ENCODE results near the gene KCTD7. TPM values are rescaled to one million over a fixed set of nuclear protein-coding genes. Genes with fewer than 3 reads are reported as not detected.

The KCTD7 gene
- total and polyA plus RNA-seq, 2 of the 13 experiments (the other 11 are each of a cell fraction or from before 2014, with no cell fraction given): 7.3 to 13.5 TPM

DNA sequence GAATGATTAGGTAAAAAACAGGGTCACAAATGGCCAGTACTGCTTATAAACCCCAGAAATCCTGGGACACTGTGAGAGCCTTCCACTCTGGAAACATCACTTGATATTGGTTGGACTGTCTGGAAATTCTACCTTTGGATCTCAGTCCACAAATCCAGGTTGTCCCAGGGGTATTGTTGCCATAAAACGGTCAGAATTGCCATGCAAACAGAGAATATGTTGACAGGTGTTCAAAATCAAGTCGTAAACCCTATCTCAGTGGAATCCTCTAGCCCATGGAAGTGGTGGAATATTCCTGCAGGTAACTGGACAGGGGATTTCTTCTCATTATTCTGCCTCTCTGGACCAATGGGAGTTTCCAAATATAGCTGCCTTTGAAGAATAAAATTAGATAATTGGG, 31.2 kb upstream of the KCTD7 start (continued):
- no peak for TF ChIP-seq ZNF709 (CRISPR knock-in tag; IDR thresholded peaks at IDR 0.05)
- TF ChIP-seq, protein P1, sequence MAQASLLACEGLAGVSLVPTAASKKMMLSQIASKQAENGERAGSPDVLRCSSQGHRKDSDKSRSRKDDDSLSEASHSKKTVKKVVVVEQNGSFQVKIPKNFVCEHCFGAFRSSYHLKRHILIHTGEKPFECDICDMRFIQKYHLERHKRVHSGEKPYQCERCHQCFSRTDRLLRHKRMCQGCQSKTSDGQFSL (CRISPR knock-in tag; IDR thresholded peaks at IDR 0.05): no peak
- no peak for TF ChIP-seq ZSCAN12 (CRISPR knock-in tag; IDR thresholded peaks at IDR 0.05)
- no peak for TF ChIP-seq CEBPG (CRISPR knock-in tag; IDR thresholded peaks at IDR 0.05)
- TF ChIP-seq, protein P2, sequence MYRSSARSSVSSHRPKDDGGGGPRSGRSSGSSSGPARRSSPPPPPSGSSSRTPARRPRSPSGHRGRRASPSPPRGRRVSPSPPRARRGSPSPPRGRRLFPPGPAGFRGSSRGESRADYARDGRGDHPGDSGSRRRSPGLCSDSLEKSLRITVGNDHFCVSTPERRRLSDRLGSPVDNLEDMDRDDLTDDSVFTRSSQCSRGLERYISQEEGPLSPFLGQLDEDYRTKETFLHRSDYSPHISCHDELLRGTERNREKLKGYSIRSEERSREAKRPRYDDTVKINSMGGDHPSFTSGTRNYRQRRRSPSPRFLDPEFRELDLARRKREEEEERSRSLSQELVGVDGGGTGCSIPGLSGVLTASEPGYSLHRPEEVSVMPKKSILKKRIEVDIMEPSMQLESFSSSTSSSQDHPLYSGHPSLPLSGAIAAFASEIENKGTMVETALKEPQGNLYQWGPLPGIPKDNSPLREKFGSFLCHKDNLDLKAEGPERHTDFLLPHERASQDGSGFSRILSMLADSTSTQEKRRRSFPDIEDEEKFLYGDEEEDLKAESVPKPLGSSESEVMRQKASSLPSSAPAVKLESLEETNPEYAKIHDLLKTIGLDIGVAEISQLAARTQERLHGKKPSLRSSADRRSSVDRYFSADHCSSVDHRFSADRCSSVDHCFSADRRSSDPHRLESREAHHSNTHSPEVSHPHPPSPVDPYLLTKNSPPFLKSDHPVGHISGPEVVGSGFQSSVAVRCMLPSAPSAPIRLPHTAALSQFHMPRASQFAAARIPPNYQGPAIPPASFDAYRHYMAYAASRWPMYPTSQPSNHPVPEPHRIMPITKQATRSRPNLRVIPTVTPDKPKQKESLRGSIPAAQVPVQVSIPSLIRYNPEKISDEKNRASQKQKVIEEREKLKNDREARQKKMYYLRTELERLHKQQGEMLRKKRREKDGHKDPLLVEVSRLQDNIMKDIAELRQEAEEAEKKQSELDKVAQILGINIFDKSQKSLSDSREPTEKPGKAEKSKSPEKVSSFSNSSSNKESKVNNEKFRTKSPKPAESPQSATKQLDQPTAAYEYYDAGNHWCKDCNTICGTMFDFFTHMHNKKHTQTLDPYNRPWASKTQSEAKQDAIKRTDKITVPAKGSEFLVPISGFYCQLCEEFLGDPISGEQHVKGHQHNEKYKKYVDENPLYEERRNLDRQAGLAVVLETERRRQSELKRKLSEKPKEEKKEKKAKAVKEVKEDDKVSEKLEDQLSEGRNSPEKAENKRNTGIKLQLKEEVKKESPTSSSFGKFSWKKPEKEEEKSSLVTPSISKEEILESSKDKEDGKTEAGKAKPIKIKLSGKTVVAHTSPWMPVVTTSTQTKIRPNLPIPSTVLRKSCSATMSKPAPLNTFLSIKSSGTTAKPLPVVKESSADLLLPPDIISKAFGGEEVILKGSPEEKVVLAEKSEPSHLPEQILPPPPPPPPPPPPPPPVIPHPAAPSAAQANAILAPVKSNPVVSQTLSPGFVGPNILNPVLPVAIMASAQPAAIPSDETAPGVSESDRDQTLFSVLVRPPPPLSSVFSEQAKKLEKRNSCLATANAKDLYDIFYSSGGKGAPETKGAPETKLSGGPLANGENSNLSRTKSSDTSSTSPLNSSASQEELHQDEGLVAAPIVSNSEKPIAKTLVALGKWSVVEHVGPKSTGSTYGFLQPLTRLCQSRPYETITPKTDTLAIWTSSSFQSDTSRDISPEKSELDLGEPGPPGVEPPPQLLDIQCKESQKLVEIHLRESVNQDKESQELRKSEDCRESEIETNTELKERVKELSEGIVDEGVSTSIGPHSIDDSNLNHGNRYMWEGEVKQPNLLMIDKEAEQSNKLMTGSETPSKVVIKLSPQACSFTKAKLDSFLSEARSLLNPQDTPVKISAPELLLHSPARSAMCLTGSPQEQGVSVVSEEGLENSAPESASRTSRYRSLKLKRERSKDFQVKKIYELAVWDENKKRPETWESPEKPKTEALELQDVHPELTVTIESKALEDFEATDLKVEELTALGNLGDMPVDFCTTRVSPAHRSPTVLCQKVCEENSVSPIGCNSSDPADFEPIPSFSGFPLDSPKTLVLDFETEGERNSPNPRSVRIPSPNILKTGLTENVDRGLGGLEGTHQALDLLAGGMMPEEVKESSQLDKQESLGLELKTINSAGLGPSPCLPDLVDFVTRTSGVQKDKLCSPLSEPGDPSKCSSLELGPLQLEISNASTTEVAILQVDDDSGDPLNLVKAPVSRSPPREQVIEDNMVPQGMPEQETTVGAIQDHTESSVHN (CRISPR knock-in tag; IDR thresholded peaks at IDR 0.05): no peak
- no peak for TF ChIP-seq ZFP36L1 (CRISPR knock-in tag; IDR thresholded peaks at IDR 0.05)
- TF ChIP-seq SMAD3 (CRISPR knock-in tag; IDR thresholded peaks at IDR 0.05): no peak
- TF ChIP-seq HNRNPL (IDR thresholded peaks at IDR 0.05; ENCODE audit: low read depth, low read length): no peak
- no peak for TF ChIP-seq ZC3H4 (CRISPR knock-in tag; IDR thresholded peaks at IDR 0.05; ENCODE audit: borderline replicate concordance)
- TF ChIP-seq NFATC3 (CRISPR knock-in tag; IDR thresholded peaks at IDR 0.05): no peak
- TF ChIP-seq NR1H2 (CRISPR knock-in tag; IDR thresholded peaks at IDR 0.05; ENCODE audit: borderline replicate concordance, low read depth): no peak
- no peak for TF ChIP-seq CBFB (CRISPR knock-in tag; IDR thresholded peaks at IDR 0.05)

Data from HepG2 (cell line).